ENCODE data around the gene TMEM163. TPM values are rescaled to one million over a fixed set of nuclear protein-coding genes. Genes with fewer than 3 reads are reported as not detected.
A peak's percentile ranks its signal among the peaks of the same experiment; 100 is the strongest.

The TMEM163 gene
- total RNA-seq, 1 donor from 2014 or later = 2.2 TPM

DNA sequence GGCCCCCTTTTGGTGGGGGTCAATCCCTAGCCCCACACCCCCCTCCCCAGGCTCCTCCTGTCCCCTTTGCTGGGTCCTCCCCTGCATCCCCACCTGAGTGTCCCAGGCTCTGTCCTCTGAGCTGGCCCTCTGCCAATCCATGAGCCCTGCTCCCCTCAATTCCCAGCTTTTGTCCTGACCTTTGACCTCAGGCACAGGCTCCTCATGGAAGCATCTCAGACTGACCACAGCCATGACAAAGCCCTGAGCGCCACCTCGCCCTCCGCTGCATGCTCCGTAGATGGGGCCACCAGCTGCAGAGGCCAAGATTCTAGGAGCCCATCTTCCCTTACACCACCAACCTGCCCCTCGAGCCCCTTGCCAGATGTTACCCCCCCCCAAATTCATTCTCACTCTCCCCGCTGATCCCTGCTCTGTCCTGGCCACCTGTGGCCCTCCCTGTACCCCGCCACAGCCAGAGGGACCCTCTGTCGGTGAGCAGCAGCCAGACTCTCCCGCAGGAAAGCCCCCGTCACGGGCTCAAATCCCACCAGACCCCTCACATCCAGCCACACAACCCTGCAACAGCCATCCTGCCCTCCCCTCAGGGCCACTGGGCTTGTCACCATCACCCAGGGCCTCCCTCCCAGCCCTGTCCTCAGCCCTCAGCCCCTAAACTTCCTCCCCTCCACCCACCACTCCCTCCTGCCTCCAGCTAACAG lies 258.9 kb downstream of the TMEM163 start:
- DNase-seq (ENCODE audit: low read depth, low spot score) = no peak

DNA sequence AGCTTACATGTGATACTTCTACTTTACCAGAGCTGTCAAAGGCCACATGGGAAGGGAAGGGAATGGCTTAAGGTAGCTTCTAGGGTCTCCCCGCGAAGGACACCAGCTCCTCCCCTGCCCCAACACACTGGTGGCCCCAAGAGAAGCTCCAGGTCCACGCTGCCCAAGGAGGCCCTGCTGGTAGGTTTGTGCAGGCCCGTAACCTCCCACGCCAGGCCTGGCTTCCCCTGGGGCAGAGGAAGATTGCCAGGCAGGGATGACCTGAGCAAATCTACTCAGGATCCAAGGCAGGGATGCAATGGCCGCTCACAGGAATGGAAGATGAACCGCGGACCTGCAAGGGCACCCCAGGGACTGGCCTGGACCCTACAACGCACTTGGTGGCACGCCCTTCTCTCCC lies 259.9 kb downstream of the TMEM163 start:
- no peak for DNase-seq (ENCODE audit: low read depth, low spot score)

DNA sequence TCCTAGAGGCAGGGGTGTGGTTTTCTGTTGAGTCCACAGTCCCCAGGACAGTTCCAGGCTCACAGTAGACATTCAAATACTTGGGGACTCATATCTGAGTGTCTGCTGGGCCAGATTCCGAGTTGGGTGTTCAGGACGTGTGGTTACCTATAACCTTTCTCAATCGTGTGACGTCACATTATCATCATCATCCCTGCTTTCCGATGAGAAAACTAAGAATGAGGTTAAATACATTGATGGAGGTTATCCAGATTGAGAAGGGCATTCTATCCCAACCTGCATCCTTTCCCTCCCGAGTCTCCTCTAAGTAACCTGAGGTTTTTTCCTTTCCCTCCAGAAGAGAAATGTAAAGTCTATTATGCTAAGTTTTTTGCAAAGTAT lies 260.3 kb downstream of the TMEM163 start:
- DNase-seq (ENCODE audit: low read depth, low spot score) = no peak

DNA sequence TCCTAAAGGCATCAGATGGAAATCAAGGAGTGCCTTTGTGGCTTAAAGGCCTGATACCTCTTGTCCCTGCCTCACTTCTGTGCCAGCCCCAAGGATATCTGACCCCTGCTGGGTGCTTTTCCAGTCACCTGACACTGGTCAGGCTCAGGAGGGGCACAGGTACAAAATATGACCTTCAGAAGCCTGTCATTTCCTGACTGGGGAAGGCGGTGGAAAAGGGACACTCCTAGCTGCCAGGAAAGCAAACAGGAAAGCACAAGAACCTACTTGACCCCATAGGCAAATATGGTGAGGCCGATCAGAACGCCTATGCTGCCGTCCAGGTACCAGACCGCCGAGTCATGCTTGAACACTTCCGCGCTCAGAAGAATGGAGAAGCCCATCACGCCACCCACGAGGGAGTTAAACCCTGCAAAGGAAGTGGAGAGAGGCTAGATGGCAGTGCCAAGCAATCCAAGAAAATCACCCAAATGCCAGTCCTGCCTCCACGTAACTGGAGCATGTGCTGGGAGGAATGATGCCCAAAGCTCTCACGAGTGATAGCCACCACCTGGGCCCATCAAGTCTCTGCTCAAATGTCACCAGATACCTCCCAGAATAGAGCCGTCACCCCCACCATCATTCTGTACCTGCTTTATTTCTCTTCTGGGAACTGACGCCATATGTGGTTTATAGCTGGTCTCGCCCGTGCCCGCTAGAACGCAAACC lies 260.9 kb downstream of the TMEM163 start:
- no peak for DNase-seq (ENCODE audit: low read depth, low spot score)

DNA sequence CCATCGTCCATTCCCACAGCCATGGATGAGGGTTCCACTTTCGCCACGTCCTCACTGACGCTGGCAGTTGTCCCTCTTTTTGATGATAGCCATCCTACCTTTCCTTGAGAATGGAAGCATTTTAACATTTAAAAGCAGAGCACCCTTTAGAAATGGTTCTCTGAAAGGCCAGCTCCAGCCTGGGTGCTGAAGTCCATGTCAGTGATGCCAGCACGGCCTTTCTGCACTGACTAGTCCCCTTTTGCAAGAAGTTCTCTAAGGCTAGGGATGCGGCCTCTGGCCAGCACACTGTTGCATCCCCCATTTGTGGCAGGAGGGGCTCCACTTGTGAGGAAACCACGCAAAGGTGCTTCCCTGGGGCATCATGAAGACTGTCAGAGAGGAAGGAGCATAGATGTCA lies 261.4 kb downstream of the TMEM163 start:
- DNase-seq (ENCODE audit: low read depth, low spot score) = no peak

DNA sequence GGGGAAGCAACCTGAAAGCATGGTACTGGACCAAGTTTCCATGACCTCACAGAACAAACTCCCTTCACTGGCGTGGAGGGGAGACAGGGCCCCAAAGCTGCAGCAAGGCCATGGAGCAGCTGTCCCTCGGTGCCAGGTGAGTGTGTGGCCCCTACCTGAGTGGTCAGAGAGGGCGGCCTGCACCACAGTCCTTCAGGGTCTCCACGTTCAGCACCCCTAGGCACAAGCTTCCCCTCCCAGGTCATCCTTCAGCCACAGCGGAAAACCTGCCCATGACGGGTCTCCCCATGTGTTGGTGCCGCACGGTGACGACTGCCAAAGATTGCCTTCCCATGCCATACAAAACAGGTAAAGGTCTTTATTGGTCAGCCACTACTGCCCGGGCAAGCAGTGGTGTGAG lies 263.4 kb downstream of the TMEM163 start:
- DNase-seq (ENCODE audit: low read depth, low spot score) = no peak

DNA sequence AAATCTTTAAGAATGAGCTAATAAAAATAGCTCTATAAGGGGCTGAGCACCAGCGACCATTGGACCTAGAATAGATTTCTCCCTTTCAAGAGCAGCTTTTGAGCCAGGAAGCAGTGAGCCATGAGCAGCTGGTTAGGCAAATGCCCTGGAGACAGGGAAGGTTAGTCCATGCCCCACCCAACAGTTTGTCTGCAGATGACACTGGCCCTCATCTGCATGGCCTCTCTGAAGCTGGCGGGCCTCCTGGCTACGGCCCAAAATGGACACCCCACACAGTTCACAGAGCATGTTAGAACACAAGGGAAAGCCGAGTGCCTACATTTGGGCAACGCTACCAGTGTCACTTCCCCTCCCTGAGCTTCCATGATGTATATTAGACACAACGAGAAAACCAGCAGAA lies 263.9 kb downstream of the TMEM163 start:
- no peak for DNase-seq (ENCODE audit: low read depth, low spot score)

DNA sequence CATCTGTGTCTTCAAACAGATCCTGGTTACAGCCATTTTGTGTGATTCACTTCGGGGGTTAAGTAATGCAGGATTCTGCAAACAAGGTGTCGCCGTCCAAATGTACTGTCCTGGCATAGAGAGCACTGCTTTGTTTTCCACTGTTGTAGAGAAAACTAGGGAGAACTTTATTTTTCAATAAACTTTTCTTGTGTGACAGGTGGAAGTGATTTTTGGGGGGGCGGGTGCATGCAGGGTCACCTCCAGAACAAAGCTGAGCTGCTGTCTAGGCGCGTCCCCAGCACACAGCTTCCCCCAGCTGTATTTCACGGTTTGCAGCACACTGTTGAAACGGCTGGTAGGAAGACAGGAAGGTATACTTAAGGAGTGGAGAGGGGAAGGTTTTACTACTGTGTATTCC lies 264.4 kb downstream of the TMEM163 start:
- no peak for DNase-seq (ENCODE audit: low read depth, low spot score)

DNA sequence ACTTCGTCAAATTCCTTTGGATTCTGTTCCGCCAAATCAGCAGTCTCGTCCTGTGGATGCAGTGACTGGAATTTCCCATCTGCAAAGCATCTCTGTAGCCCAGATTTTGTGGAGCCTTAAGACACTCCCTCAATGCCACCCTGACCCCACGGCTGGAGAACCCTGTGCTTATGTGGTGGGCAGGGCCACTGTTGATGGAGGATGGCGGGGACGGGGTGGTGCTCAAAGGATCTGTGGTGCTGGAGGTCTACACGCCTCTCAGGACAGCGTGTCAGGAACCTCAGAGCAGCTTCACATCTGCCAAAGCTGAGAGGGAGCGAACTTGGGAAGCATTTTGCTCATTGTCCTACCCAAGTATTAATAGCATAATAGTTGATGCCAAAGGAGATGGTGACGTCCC lies 264.8 kb downstream of the TMEM163 start:
- DNase-seq (ENCODE audit: low read depth, low spot score) = no peak

DNA sequence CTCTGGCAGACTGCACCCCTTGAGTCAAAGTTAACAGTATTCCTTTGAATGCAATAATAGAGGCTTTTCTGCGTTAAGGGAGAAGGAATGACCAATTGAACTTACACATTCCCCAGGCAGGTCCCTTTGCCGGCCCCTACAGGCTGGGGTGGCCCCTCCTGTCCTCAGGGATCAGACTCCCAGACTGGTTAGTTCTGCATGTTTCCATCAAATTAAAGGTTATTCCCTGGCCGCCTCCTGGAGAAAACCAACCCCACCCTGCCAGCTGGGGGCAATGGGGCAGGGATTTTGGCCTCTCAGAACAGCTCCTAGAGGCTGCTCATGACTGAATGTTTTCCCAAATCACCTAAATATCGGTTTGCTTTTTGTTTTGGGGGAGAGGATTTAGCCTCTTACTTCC lies 265.3 kb downstream of the TMEM163 start:
- DNase-seq (ENCODE audit: low read depth, low spot score) = no peak

DNA sequence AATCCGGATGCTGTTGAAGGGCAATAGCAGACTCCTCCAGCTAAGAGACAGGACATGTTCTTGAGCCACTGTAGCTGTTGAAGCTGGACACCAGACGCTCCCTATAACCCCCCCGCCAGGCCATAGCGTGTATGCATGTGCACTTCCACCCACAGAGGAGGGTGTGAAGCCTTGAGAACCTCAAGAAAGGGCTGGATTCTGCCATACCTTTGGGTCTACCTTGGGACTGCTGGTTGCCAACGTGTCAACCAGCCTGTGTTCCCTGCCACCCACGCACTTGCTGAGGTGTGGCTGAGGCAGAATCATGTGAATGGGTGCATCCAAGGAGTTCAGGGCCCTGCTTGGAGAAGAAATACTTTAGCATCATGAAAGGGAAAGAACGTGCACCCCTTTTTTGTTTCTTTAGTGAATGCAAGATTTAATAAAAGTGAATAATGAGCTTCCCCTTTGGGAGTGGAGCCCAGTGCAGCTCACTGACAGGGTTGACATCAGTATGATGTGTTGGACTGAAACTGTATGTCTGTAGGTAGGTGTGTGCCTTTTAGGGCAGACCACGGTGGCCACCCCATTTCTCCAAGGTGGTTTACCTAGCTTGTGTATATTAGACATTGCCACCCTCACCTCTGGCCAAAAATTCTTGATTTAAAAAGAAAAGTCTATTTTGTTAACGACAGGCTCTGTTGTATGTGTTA lies 266.6 kb downstream of the TMEM163 start:
- DNase-seq (ENCODE audit: low read depth, low spot score) = no peak

DNA sequence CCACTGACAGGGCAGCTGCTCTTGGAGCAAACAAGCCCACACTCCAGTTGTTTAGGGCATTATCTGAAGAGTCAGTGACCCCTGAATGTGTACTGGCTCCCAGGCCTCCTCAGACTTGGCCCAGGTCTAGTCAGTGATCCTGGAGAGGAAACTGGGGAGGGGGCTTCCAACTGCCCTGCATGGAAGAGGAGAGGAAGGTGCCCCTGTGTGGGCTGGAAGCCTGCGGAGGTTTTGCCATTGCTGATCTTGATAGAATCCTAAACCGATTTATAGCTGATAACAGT lies 267.5 kb downstream of the TMEM163 start:
- DNase-seq (ENCODE audit: low read depth, low spot score) = no peak

DNA sequence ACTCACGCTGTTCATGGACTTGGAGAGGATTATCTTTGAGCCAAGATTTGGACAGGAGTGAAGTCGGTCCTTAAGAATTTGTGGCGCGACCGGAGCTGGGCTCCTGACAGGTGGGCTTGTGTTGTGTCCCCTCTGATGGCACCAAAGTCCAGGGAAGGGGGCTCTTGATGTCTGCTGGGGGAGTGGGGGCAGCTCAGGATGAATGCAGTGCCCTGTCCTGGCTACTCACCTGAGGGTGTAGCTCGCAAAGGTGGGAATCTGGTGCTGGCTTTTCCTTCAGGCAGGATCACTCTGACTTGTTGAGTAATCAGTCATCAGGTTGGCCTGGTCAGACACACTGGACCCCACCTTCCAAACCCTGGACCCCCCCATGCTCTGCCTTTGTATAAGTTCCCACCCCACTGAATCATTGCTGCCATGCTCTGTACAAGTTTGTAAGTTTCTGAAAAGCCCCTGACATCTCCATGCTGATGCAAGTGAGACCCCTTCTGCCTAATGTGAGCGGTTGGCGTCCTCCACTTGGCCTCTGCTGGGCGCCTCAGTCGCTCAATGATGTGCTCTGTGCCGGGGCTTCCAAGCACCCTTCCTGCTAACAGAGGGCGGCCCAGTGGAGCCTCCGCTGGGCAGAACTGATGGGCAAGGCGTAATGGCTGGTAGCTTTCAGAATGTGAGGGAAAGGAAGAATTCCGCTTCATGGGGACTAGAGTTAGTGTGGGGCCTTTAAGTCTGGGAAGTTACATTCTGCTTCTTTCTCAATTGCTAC lies 268.9 kb downstream of the TMEM163 start:
- DNase-seq (ENCODE audit: low read depth, low spot score) = no peak

DNA sequence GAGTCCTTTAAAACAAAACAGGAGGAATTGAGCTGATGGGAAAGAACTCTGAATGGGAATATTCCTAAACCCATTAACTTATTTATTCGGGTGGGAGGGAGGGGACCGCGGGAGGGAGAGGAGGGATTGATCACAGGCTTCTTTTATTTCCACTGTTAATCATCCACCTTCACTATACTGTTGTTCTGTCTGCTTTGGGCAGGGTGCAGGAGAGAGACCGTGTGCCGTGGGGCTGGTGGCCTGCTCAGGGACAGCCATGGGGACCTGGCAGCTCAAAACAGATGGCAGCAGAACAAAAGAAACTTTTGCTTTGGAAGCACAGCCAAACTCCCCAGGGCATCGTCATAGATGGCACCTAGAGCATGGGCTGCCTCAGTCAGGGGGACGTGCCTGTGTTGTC lies 269.6 kb downstream of the TMEM163 start:
- no peak for DNase-seq (ENCODE audit: low read depth, low spot score)

DNA sequence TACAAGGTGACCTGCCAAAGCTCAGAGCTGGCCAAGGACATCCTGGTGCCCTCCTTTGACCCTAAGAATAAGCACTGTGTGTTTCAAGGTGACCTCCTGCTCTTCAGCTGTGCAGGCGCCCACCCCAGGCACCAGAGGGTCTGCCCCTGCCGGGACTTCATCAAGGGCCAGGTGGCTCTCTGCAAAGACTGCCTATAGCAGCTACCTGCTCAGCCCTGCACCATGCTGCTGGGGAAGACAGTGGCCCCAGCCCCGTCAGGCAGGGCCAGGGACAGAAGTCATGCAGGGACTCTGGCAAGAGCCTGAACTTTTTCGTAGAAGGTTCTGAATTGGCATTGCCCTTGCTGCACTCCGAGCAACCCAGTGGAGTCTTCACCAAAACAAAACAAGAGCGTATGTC lies 270.1 kb downstream of the TMEM163 start:
- DNase-seq (ENCODE audit: low read depth, low spot score) = no peak

DNA sequence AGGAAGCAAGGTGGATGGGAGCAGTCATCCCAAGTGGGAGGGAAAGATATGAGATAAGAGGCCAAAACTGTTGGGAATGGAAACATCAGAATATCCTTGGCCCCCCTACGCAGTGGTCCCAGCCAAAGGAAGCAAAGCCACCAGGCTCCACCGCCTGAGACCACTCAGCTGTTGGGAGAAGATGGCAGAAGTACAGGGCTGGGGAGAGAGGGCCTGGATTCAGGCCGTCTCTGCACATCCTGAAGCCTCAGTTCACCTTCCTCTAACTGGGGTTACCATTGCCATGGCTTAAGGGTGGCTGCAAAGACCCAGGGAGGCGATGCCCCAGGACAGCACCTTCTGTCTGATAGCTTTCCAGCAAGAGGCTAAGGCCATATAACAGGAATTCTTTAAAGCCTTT lies 271.1 kb downstream of the TMEM163 start:
- no peak for DNase-seq (ENCODE audit: low read depth, low spot score)

DNA sequence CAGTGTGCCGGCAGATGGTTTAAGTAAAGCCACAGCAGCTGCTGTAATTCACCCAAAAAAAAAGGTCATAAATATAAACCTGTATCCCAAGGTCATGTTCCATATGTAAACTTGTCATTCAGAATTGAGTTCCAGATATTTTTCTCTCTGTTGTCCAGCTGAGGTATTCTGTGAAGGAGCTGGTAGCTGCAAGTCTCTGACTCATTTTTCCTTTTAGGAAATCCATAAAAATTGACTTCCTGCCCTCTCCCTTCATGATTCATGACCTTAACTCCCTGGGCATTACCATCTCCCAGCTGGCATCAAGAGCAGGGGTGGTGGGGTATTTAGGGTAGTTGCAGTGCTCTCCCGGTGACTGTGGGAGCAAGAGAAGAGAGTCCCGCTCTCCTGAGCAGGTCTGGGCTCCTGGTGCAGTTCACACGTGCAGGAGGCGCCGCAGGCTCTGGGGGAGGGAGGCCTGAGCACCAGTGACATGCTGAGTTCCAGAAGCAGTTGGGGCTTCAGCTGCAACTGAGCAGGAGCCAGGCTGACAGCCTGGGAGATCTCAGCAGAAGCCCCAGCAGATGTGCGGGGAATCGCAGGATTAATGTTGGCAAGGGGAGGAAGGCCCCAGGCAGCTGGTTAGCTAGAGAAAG lies 272.3 kb downstream of the TMEM163 start:
- DNase-seq (ENCODE audit: low read depth, low spot score) = peak; percentile 53

DNA sequence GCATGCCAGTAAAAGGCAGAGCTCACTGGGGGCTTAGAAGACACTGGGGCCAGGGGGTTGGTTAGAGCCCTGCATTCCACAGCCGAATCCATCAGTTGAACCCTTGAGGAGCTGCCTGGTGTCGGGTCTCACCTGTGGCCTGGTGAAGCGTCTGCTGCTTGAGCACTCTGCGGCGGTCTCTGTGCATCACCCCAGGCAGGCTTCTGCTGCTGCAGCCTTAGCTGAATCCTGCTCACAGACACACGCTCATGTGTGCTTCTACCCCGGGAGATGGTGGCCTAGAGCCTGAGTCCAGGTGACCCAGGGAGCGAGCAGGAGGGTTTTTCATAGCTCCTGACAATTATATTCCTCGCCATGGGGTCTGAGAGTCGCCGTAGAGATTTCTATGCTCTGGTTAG lies 272.8 kb downstream of the TMEM163 start:
- DNase-seq (ENCODE audit: low read depth, low spot score) = no peak

DNA sequence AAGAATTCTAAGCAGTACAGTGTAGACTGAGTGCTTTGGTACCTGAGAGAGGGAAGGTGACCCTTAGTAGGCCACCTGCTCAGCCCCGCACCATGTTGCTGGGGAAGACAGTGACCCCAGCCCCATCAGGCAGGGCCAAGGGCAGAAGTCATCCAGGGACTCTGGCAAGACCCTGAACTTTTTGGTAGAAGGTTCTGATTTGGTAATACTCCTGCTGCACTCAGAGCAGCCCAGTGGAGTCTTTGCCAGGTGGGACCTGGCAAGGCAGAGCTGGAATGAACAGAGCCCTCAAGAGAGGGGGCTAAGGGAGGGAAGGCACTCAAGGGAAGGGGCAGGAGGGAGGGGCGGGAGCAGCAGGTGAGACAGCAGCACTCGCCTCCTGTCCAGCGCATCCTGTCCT lies 273.7 kb downstream of the TMEM163 start:
- DNase-seq (ENCODE audit: low read depth, low spot score) = no peak

DNA sequence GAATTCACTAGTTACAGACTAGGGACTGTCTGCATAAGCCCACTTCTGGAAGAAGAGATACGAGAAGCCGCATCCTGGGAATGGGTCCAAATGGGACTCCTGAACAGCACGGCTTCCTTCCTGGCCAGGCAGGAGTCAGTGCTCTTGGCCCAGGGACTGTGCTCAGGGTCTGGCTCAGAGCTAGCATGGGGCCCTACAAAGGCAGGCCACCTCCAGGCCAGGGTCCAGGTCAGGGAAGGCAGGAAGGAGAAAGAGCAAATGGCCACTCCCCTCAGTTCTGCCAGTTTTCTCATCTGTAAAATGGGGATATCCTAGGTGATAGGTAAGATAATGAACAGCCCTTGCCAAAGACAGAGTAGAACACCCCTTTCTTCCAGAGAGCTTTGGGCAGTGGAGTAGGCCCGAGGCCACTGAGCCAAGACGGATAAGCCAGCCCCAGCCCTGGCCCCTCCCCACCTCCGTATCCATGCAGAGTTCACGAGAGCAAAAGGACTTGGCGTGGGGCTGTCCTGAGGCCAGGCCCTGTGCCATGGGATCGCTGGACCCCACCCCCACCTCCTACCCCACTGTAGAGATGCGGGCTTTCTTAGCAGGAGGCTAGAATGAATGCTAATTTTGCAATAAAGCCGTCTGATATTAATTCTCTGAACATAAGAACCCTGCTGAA lies 274.9 kb downstream of the TMEM163 start:
- DNase-seq (ENCODE audit: low read depth, low spot score) = no peak

DNA sequence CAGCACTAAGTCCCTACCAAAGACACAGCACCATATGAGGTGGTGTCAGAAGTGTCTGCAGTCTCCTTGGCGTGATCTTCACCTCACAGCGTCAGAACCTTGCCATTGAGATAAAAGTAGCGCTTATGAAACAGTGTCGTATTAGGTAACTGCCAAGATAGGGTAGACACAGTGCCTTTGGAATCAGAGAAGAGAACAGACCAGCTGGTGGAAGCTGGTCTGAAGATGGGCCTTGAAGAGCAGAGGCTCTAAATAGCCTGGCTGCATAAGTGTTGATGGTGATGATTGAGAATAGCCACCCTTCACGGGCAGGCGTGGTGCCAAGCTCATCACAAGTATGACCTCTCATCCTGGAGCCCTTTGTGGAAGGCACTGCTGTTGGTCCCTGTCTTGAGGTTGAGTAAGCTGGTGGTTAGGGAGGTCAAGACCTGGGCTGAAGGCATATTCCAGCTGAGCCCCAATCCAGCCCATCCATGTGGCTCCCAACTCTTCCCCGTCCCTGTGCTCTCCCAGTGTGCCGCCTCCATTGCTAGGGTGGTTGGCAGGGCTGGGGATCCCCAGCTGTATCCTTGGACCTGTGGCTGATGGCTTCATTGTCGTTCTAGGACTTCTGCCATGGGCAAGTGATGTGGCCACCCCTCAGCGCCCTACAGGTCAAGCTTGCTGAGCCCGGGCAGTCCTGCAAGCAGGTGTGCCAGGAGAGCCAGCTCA lies 277.5 kb downstream of the TMEM163 start:
- DNase-seq (ENCODE audit: low read depth, low spot score) = no peak

Measured in pulmonary artery endothelial cell (primary cell).